Endothelial cell of umbilical vein (primary cell): Measurements from ENCODE around the gene SLC25A20.

Experiments
- JUN ChIP-seq: IDR thresholded peaks from 2 replicates; pipeline ENCODE4 v1.6.1; 2011; ENCODE audit warnings: borderline replicate concordance, low read depth; ENCODE audit not compliant: insufficient read length, insufficient read depth
- POLR2A ChIP-seq: IDR thresholded peaks from 2 replicates; pipeline ENCODE4 v1.6.1; 2012; ENCODE audit warnings: low read depth, mild to moderate bottlenecking, control low read depth, low read length
- TF ChIP-seq, protein P1 (sequence below), 2 donors: IDR thresholded peaks; 1 replicate in 1 of 2; 2 replicates in 1 of 2; pipeline ENCODE4 v1.5.1; 2011; ENCODE audit warnings: low read length in 2 of 2, mild to moderate bottlenecking in 2 of 2, moderate library complexity in 2 of 2, control low read depth in 1 of 2, inconsistent platforms in 1 of 2, low read depth in 1 of 2; ENCODE audit not compliant: insufficient read depth in 1 of 2; ENCODE audit errors: extremely low read depth in 1 of 2
- TF ChIP-seq, protein P2 (sequence below): IDR thresholded peaks from 2 replicates; pipeline ENCODE4 v1.6.1; 2011; ENCODE audit not compliant: insufficient read depth, insufficient read length

DNA sequence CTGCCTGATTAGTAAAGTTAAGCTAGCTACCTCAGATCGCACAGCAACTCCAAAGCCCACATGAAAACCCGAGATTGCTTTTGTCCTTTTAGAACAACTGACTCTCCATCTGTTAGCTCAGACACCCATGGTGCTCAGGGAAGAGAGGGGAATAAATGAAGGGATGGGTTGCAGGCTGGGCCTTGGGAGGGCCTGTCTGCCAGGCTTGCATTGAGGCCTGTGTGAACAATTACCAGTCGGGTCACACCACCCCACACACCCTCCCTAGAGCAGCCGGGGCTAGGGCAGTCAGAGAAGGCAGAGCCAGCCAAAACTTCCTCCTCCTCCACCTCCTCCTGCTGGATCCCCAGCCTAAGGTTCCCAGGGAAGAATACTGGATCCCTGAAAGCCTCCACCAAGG lies 42.2 kb downstream of the SLC25A20 start:
- TF ChIP-seq, protein P1, sequence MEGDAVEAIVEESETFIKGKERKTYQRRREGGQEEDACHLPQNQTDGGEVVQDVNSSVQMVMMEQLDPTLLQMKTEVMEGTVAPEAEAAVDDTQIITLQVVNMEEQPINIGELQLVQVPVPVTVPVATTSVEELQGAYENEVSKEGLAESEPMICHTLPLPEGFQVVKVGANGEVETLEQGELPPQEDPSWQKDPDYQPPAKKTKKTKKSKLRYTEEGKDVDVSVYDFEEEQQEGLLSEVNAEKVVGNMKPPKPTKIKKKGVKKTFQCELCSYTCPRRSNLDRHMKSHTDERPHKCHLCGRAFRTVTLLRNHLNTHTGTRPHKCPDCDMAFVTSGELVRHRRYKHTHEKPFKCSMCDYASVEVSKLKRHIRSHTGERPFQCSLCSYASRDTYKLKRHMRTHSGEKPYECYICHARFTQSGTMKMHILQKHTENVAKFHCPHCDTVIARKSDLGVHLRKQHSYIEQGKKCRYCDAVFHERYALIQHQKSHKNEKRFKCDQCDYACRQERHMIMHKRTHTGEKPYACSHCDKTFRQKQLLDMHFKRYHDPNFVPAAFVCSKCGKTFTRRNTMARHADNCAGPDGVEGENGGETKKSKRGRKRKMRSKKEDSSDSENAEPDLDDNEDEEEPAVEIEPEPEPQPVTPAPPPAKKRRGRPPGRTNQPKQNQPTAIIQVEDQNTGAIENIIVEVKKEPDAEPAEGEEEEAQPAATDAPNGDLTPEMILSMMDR (IDR thresholded peaks at IDR 0.05; ENCODE audit: extremely low read depth in 1 of 2, insufficient read depth in 1 of 2, low read depth in 1 of 2, low read length in 2 of 2) = no peak
- TF ChIP-seq JUN = no peak
- TF ChIP-seq, protein P2, sequence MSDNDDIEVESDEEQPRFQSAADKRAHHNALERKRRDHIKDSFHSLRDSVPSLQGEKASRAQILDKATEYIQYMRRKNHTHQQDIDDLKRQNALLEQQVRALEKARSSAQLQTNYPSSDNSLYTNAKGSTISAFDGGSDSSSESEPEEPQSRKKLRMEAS = no peak
- TF ChIP-seq POLR2A = no peak
